SU-DHL-6 (cell line): ENCODE data around the gene AGAP1.

Experiments
- EZH2phosphoT487 ChIP-seq: fragments of 200-600 bp; sonication (generic), shearing (Covaris generic); conservative IDR thresholded peaks from 2 replicates; pipeline ENCODE4 v1.6.1; 2018; ENCODE audit warnings: mild to moderate bottlenecking, antibody characterized with exemption, low read length, moderate library complexity, mixed read lengths
- TF ChIP-seq, protein P1 (sequence below): fragments of 200-600 bp; sonication (generic); IDR thresholded peaks from one replicate; pipeline ENCODE4 v1.5.1; 2017; ENCODE audit warnings: antibody characterized with exemption, mild to moderate bottlenecking, low read length, moderate library complexity; ENCODE audit not compliant: insufficient read depth, poor library complexity, severe bottlenecking

DNA sequence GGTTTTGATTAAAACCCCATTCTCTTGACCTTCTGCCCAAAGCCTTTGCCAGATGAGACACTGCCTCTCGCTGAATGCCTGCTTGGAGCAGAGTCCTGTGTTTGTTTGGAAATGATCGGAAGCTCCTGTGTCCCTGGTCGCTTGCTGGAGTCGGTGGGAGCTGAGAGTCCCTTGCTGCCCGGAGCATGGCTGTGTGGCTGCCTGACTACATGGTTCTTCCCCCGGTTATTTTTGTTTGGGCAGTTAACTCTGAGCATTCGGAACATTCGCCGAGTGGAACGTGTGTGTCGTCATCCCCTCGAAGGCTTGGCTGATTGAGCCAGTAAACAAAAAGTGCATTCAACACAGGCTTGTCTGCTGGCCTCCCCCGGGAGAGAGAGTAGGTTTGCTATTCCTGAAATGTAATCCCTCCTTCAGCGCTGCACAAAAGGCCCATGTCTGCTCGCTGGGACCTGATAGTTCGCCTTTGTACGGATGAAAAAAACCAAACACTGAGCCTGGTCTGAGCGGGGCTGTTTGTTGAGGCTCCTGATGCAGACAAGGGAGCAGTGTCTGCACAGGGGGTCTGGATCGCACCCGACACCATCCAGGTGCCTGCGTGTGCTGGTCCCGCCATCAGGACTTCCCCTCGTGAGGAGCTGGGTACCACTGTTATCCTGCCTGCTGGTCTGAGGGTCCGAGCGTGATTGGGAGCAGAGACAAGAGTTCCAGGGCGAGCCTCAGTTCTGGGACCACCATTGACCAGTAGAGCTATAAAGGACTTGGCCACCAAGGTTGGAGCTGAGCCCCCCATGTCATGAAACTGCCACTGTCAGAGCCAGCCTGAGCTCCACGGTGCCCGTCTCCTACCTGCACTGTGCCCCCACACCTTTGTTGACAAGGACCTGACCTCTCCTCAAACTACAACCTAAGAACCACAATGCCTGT lies 83.8 kb downstream of the AGAP1 start:
- TF ChIP-seq, protein P1, sequence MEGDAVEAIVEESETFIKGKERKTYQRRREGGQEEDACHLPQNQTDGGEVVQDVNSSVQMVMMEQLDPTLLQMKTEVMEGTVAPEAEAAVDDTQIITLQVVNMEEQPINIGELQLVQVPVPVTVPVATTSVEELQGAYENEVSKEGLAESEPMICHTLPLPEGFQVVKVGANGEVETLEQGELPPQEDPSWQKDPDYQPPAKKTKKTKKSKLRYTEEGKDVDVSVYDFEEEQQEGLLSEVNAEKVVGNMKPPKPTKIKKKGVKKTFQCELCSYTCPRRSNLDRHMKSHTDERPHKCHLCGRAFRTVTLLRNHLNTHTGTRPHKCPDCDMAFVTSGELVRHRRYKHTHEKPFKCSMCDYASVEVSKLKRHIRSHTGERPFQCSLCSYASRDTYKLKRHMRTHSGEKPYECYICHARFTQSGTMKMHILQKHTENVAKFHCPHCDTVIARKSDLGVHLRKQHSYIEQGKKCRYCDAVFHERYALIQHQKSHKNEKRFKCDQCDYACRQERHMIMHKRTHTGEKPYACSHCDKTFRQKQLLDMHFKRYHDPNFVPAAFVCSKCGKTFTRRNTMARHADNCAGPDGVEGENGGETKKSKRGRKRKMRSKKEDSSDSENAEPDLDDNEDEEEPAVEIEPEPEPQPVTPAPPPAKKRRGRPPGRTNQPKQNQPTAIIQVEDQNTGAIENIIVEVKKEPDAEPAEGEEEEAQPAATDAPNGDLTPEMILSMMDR: no peak
- TF ChIP-seq EZH2phosphoT487: no peak
